Hepatocyte (in vitro differentiated cells): ENCODE results near the gene WDR11.

Source experiments
- EZH2 ChIP-seq: fragments of 200-600 bp; sonication (generic); IDR thresholded peaks from 2 replicates; pipeline ENCODE4 v1.6.1; 2016; ENCODE audit warnings: antibody characterized with exemption, mild to moderate bottlenecking, borderline replicate concordance
- TF ChIP-seq, protein P1 (sequence below): fragments of 200-600 bp; sonication (generic); IDR thresholded peaks from 2 replicates; pipeline ENCODE4 v1.5.1; 2016; ENCODE audit warnings: antibody characterized with exemption, mild to moderate bottlenecking; ENCODE audit not compliant: poor library complexity

DNA sequence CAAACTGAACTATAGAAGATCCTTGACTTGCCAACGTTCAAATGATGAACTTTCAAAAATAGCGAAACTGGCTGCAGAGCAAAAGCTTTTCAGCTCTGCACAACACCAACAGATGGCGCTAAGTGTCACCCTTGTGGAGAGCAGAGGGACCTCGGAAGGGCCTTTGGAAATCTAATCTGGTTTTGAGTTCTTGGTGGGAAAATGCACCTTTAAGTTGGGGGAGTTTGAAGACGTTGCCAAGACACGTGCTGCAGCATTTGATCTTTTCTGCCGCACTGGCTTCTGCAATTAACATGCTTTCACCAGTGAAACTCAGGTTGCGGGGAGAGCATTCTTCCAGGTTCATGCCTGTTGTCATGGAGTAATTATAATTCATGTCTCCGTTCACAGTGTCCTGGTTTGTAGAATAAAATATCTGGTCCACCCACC, 26.3 kb upstream of the WDR11 start:
- no peak for TF ChIP-seq EZH2
- TF ChIP-seq, protein P1, sequence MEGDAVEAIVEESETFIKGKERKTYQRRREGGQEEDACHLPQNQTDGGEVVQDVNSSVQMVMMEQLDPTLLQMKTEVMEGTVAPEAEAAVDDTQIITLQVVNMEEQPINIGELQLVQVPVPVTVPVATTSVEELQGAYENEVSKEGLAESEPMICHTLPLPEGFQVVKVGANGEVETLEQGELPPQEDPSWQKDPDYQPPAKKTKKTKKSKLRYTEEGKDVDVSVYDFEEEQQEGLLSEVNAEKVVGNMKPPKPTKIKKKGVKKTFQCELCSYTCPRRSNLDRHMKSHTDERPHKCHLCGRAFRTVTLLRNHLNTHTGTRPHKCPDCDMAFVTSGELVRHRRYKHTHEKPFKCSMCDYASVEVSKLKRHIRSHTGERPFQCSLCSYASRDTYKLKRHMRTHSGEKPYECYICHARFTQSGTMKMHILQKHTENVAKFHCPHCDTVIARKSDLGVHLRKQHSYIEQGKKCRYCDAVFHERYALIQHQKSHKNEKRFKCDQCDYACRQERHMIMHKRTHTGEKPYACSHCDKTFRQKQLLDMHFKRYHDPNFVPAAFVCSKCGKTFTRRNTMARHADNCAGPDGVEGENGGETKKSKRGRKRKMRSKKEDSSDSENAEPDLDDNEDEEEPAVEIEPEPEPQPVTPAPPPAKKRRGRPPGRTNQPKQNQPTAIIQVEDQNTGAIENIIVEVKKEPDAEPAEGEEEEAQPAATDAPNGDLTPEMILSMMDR = peak; percentile 54
